Heart left ventricle (tissue), 16 donors: ENCODE measurements around the gene ADNP. TPM values are rescaled to one million over a fixed set of nuclear protein-coding genes. Genes with fewer than 3 reads are reported as not detected.

Source experiments
- ATAC-seq, 4 donors: fragments of 200-7000 bp; cut with Tn5 transposase; one replicate each; pipeline ENCODE4 v1.9.1; 2020 to 2022; ENCODE audit warnings: moderate library complexity in 4 of 4, mild to moderate bottlenecking in 3 of 4, moderate number of reproducible peaks in 1 of 4
- DNase-seq, 5 donors: peaks; one replicate each; pipeline ENCODE4 v3.0.0-alpha.2; 2020
- H3K27ac ChIP-seq, 12 donors: fragments of 200-600 bp; sonication (generic) in 4 of 12; one replicate each; pipeline versions ENCODE4 v1.5.0 to v1.8.0; 2016 to 2022; ENCODE audit warnings: mild to moderate bottlenecking in 2 of 12
- H3K27me3 ChIP-seq, 9 donors: fragments of 200-600 bp; sonication (generic) in 2 of 9; one replicate each; pipeline versions ENCODE4 v1.5.1 to v1.8.0; 2016 to 2022; ENCODE audit warnings: mild to moderate bottlenecking in 3 of 9
- H3K36me3 ChIP-seq, 9 donors: fragments of 200-600 bp; sonication (generic) in 2 of 9; one replicate each; pipeline versions ENCODE4 v1.5.0 to v1.8.0; 2018 to 2022; ENCODE audit warnings: mild to moderate bottlenecking in 2 of 9
- H3K4me1 ChIP-seq, 12 donors: fragments of 200-600 bp; sonication (generic) in 4 of 12; one replicate each; pipeline versions ENCODE4 v1.5.0 to v1.8.0; 2016 to 2022; ENCODE audit warnings: mild to moderate bottlenecking in 3 of 12
- H3K4me3 ChIP-seq, 12 donors: fragments of 200-600 bp; sonication (generic) in 4 of 12; one replicate each; pipeline versions ENCODE4 v1.5.0 to v1.8.0; 2017 to 2022; ENCODE audit warnings: mild to moderate bottlenecking in 9 of 12, moderate library complexity in 4 of 12
- H3K9me3 ChIP-seq, 12 donors: fragments of 200-600 bp; sonication (generic) in 4 of 12; one replicate each; pipeline versions ENCODE4 v1.5.0 to v1.8.0; 2016 to 2022; ENCODE audit warnings: mild to moderate bottlenecking in 1 of 12
- POLR2A ChIP-seq, 2 donors: fragments of 450-650 bp; IDR thresholded peaks; one replicate each; pipeline ENCODE4 v1.6.1; 2017; ENCODE audit warnings: antibody characterized with exemption in 2 of 2, mild to moderate bottlenecking in 2 of 2, moderate library complexity in 2 of 2
- WGBS, 4 donors: extraction: QIAGEN DNeasy Blood & Tissue Kit in 2 of 4; methylation state at CpG; one replicate each; pipeline versions ENCODE4 v1.1.5 to v1.1.7; 2013 to 2018; 5-methylcytosine and 5-hydroxymethylcytosine counted together
- intact Hi-C, 10 donors: fragments of 100-400 bp; cut with DNase I; formaldehyde crosslinking; loops; one replicate each; pipeline versions ENCODE4 v1.11.1 to v1.14.2; 2022
- polyA plus RNA-seq, 2 donors: library from polyadenylated mRNA; stranded (reverse); fragments of 200-250 nt; gene quantifications; one replicate each; pipeline ENCODE4 v1.2.3, GENCODE V29; 2013
- total RNA-seq, 9 donors: library from RNA; depleted of rRNA in 2 of 9; stranded (reverse); fragments of >200 nt in 2 of 9; fragmentation: NEBNext Ultra II Directional in 3 of 9; extraction: Animal tissue kit (Norgen Biotek cat#: 25700) in 3 of 9; gene quantifications; one replicate each; pipeline versions ENCODE4 v1.1.0 to v1.2.4, GENCODE V29; 2016 to 2023
- TF ChIP-seq, protein P1 (sequence below), 12 donors: fragments of 200-600 bp; sonication (generic) in 4 of 12; IDR thresholded peaks; one replicate each; pipeline versions ENCODE4 v1.5.0 to v1.8.0; 2018 to 2022; ENCODE audit warnings: antibody characterized with exemption in 12 of 12, mild to moderate bottlenecking in 5 of 12
- donor health status: ischemic (EF 13 %, LVEDD 7.1; RV severe dilation, severe dysfunction).
- donor health status: healthy with polysubstance abuse.
- donor health status: DM: no; HTN: yes; CAD: no.
- donor health status: DM: no; HTN: no; CAD: no.
- donor health status: ischemic (EF 25% LVEDD 6.9; RV normal size, moderate dysfunction).
- donor health status: ischemic (EF 25% LVEDD 5.7; RV mildly dilated, moderate dysfunction).
- donor health status: healthy.
- donor health status: DM: yes; HTN: yes; CAD: no.
- donor health status: ischemic (EF 35%, LVEDD 5.7; RV mildly dilated, moderate dysfunction).
- donor health status: nonischemic (EF 11% LVEDD 7.7; RV severe dilation, severe dysfunction).
- donor health status: DM: yes; HTN: yes; CAD: no.
- donor health status: PGD.
- donor health status: ischemic (EF 29% LVEDD 5.4; RV normal size, mild dysfunction).
- donor health status: nonischemic (EF 23%, LVEDD 6.1; RV moderate dilation, normal function).

ADNP gene
- total and polyA plus RNA-seq, 11 donors: 18.1 to 50.6 (median 30.5) TPM

DNA sequence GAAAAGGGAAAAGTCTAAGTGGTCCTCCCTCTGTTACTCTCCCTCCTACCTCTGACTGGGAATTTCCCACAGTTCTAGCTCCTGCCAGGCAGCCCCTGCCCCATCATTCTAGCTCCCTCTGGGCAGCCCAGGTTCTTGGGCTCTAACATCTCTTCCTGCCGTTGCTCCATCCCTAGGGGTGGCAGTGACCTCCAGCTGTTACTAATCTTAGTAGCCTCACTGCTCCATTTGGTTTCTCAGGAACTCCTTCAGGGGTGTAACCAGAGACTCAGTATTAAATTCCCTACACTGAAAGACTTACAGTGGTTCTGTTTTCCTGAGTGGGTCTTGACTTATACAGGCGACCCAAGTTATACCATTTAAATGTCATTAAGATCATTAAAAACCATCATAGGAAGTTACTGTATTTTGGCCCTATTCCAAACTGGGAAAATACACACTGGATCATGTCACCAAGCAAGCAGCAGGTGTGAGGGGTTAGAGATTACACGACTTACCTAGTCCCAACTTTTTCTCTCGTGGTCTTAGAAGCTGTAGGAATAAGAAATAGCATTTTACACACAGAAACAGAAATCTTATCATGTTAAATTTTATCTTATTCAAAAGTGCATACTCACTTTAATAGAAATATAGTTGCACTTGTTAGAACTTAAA is 17.0 kb upstream of the ADNP start:
- H3K4me1 ChIP-seq: peaks cover 0 to 14% (median 0%) of the 10 kb centered on the region in 12 donors
- no peaks in the 10 kb centered on the region for H3K9me3 ChIP-seq
- H3K27me3 ChIP-seq: no peaks in the 10 kb centered on the region
- no peak overlapping the region for H3K27ac ChIP-seq
- H3K36me3 ChIP-seq: peaks cover 0 to 100% (median 99%) of the 10 kb centered on the region in 9 donors
- ATAC-seq (peak in 1 of 4 donors; percentile 15), DNase-seq (no peak)
- intact Hi-C loops: no loop called here
- WGBS, 4 donors: 70 to 74% (median 72%) methylated on average over 4 of the region's 4 CpGs
- no peak for TF ChIP-seq POLR2A (IDR thresholded peaks at IDR 0.05)
- TF ChIP-seq, protein P1, sequence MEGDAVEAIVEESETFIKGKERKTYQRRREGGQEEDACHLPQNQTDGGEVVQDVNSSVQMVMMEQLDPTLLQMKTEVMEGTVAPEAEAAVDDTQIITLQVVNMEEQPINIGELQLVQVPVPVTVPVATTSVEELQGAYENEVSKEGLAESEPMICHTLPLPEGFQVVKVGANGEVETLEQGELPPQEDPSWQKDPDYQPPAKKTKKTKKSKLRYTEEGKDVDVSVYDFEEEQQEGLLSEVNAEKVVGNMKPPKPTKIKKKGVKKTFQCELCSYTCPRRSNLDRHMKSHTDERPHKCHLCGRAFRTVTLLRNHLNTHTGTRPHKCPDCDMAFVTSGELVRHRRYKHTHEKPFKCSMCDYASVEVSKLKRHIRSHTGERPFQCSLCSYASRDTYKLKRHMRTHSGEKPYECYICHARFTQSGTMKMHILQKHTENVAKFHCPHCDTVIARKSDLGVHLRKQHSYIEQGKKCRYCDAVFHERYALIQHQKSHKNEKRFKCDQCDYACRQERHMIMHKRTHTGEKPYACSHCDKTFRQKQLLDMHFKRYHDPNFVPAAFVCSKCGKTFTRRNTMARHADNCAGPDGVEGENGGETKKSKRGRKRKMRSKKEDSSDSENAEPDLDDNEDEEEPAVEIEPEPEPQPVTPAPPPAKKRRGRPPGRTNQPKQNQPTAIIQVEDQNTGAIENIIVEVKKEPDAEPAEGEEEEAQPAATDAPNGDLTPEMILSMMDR (IDR thresholded peaks at IDR 0.05): no peak
- H3K4me3 ChIP-seq: no peak overlapping the region

DNA sequence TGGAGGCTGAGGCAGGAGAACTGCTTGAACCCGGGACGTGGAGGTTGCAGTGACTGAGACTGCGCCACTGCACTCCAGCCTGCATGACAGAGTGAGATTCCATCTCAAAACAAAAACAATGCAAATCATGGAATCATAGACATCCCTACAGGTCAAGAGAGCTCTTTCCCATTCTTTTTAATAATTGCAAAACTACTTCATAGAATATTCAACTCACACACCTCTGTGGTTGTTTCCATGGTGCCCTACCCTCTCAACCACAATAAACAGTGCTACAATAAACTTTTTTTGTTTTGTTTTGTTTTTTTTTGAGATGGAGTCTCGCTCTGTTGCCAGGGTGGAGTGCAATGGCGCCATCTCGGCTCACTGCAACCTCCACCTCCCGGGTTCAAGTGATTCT is 11.8 kb upstream of the ADNP start:
- intact Hi-C loops: no loop called here
- no peak overlapping the region for H3K27ac ChIP-seq
- H3K4me1 ChIP-seq: peaks cover 0 to 2% (median 0%) of the 10 kb centered on the region in 12 donors
- peaks cover 0 to 100% (median 97%) of the 10 kb centered on the region in 9 donors for H3K36me3 ChIP-seq
- H3K27me3 ChIP-seq: no peaks in the 10 kb centered on the region
- TF ChIP-seq, protein P1 (IDR thresholded peaks at IDR 0.05): no peak
- TF ChIP-seq POLR2A (IDR thresholded peaks at IDR 0.05): no peak
- H3K9me3 ChIP-seq: no peaks in the 10 kb centered on the region
- ATAC-seq: no peak
- DNase-seq: no peak
- 95 to 98% (median 96%) methylated on average over 7 of the region's 7 CpGs for WGBS, 4 donors
- no peak overlapping the region for H3K4me3 ChIP-seq

DNA sequence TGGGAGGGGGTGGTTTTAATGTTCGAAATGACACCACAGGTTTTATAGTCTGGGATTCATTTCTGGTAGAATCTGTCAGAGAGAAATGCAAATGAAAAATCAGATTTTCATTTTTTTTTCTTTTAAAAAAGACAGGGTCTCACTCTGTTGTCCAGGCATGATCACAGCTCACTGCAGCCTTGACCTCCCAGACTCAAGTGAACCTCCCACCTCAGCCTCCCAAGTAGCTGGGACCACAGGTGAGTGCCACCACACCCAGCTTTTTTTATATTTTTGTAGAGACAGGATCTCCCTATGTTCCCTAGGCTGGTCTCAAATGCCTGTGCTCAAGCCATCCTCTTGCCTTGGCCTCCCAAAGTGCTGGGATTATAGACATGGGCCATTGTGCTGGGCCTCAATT is 2.4 kb upstream of the ADNP start:
- no peak for DNase-seq

DNA sequence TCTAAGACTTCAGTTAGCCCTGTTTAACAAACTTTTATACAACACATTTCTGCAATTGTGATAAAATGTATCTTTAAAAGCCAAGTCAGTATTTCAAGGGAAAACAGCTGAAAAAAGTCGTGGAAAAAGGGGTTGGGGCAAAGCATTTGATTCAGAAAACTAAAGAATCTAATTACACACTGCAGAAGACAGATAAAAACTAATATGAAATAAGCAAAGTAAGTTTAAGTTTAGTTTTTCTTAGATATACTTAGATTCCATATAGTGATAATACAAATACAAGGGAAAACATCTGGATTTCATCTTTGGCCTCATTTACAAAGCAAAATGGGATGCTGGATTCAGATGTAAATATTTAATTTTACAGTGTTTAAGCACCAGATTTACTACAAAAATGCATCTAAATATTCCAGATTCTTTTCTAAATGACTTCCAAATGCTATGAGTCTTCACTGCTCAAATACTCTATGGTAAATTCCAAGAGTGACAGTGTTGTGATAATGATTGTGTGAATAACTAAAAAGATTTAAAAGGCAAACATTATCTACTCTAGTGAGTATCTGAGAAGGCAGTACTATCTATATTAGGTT is 1.5 kb upstream of the ADNP start:
- peaks cover 0 to 63% (median 59%) of the 10 kb centered on the region in 9 donors for H3K36me3 ChIP-seq
- 68 to 84% (median 74%) methylated on average over 1 of the region's 1 CpG for WGBS, 4 donors
- peak overlapping the region in 1 of 12 donors; percentile 99 for H3K27ac ChIP-seq
- no peaks in the 10 kb centered on the region for H3K9me3 ChIP-seq
- ATAC-seq (no peak), DNase-seq (no peak)
- TF ChIP-seq POLR2A (IDR thresholded peaks at IDR 0.05): no peak
- TF ChIP-seq, protein P1 (IDR thresholded peaks at IDR 0.05): no peak
- intact Hi-C loops: loop anchor here in 1 of 10 donors (5.0 kb wide), 1 partner anchor 140 kb away; no protein-coding TSS in a partner anchor
- H3K4me3 ChIP-seq: no peak overlapping the region
- H3K4me1 ChIP-seq: peaks cover 0 to 31% (median 21%) of the 10 kb centered on the region in 12 donors
- no peaks in the 10 kb centered on the region for H3K27me3 ChIP-seq

More for the DNA sequence above, 2.4 kb upstream of the ADNP start:
- no peak for TF ChIP-seq POLR2A (IDR thresholded peaks at IDR 0.05)
- TF ChIP-seq, protein P1 (IDR thresholded peaks at IDR 0.05): no peak
- Histone ChIP-seq H3K4me3 (no peak overlapping the region), H3K9me3 (no peaks in the 10 kb centered on the region), H3K27ac (no peak overlapping the region), H3K4me1 (peaks cover 0 to 23% (median 14%) of the 10 kb centered on the region in 12 donors), H3K27me3 (no peaks in the 10 kb centered on the region), H3K36me3 (peaks cover 0 to 62% (median 59%) of the 10 kb centered on the region in 9 donors)
- ATAC-seq: no peak
- 86 to 100% (median 95%) methylated on average over 1 of the region's 1 CpG for WGBS, 4 donors
- intact Hi-C loops: loop anchor here in 1 of 10 donors (5.0 kb wide), 1 partner anchor 141 kb away; no protein-coding TSS in a partner anchor
